Measurements from ENCODE around the gene SPAG5. TPM values are rescaled to one million over a fixed set of nuclear protein-coding genes. Genes with fewer than 3 reads are reported as not detected.

The SPAG5 gene, protein sequence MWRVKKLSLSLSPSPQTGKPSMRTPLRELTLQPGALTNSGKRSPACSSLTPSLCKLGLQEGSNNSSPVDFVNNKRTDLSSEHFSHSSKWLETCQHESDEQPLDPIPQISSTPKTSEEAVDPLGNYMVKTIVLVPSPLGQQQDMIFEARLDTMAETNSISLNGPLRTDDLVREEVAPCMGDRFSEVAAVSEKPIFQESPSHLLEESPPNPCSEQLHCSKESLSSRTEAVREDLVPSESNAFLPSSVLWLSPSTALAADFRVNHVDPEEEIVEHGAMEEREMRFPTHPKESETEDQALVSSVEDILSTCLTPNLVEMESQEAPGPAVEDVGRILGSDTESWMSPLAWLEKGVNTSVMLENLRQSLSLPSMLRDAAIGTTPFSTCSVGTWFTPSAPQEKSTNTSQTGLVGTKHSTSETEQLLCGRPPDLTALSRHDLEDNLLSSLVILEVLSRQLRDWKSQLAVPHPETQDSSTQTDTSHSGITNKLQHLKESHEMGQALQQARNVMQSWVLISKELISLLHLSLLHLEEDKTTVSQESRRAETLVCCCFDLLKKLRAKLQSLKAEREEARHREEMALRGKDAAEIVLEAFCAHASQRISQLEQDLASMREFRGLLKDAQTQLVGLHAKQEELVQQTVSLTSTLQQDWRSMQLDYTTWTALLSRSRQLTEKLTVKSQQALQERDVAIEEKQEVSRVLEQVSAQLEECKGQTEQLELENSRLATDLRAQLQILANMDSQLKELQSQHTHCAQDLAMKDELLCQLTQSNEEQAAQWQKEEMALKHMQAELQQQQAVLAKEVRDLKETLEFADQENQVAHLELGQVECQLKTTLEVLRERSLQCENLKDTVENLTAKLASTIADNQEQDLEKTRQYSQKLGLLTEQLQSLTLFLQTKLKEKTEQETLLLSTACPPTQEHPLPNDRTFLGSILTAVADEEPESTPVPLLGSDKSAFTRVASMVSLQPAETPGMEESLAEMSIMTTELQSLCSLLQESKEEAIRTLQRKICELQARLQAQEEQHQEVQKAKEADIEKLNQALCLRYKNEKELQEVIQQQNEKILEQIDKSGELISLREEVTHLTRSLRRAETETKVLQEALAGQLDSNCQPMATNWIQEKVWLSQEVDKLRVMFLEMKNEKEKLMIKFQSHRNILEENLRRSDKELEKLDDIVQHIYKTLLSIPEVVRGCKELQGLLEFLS
- 10 to 100 TPM; 25.6 to 81.8 TPM for total RNA-seq

DNA sequence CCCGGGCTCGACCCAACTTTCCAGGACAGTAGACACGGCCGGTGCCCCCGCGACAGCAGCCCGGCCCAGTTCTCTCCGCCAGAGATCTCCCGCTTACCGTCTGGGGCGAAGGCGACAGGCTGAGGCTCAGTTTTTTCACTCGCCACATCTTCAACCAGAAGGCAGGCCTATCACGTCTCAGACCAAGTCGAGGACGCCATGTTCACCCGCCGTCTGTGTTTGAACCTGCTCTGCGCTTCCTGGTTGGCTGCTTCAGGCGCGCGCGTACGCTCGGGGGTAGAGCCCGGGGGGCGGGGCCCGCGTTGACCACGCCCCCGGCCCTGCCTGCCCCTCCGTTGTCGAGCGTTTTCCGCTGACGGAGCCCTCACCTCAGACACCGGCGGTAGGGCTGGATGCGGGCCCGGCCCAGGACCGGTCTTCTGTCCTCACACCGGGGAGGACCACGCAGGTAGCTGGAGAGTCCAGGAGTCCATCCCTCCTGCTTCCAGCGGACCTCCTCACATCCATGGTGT lies at the start of gene SPAG5:
TSS of gene SPAG5 (minus strand) at position 227 of the 512 bp plus-strand sequence. CDS start at position 148, 79 bp downstream.
- H3K27ac ChIP-seq = peak within 1 kb of the TSS; percentile 95
- TF ChIP-seq, protein P1, sequence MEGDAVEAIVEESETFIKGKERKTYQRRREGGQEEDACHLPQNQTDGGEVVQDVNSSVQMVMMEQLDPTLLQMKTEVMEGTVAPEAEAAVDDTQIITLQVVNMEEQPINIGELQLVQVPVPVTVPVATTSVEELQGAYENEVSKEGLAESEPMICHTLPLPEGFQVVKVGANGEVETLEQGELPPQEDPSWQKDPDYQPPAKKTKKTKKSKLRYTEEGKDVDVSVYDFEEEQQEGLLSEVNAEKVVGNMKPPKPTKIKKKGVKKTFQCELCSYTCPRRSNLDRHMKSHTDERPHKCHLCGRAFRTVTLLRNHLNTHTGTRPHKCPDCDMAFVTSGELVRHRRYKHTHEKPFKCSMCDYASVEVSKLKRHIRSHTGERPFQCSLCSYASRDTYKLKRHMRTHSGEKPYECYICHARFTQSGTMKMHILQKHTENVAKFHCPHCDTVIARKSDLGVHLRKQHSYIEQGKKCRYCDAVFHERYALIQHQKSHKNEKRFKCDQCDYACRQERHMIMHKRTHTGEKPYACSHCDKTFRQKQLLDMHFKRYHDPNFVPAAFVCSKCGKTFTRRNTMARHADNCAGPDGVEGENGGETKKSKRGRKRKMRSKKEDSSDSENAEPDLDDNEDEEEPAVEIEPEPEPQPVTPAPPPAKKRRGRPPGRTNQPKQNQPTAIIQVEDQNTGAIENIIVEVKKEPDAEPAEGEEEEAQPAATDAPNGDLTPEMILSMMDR (IDR thresholded peaks at IDR 0.05) = no peak
- H3K4me3 ChIP-seq = peak within 1 kb of the TSS; percentile 59
- no peaks in the 10 kb centered on the region for H3K27me3 ChIP-seq
- peaks cover 8% of the 10 kb centered on the region for H3K4me1 ChIP-seq
- H3K36me3 ChIP-seq = no peaks in the 10 kb centered on the region
- peak within 1 kb of the TSS; percentile 77 to 94 for H3K9ac ChIP-seq (ENCODE audit: low read depth in 2 of 2, low read length in 2 of 2)
- DNase-seq = peak; percentile 95
- H3K9me3 ChIP-seq = no peaks in the 10 kb centered on the region
- intact Hi-C loops (cut with DNase I) = loop anchor here (5.0 kb wide), 1 partner anchor 43 kb away; no protein-coding TSS in a partner anchor

DNA sequence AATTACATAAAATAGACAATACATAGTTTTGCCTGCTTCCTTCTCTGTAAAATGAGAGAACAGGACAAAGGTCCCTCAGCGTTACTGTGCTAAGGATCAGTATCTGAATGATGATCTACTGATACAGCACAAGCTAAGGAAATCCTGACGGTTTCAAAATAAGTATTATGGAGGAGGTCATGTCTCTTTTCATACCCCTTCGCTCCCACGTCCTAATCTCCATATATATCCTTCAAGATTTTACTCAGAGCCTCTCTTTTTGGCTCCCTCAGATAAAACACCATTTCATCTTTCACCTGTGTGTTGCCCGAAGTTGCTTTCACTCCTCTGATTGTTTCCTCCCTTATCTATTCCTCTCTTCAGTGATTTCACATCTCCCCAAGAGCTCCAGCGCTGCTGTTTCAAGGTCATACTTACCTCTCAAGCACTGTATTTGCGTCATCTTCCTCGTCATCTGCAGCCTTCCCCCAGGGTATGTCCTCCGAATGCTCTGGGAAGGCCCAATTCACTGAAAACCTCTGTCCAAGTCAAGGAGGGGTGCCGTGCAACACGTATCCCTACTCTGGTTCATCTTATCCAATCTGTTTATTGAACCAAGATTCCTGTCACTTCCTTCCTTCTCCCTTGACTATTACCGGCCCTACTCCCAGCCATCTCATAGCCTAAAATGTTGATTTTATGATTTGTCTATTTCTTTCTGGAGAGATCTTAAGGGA lies 47.4 kb upstream of the SPAG5 start:
- H3K27ac ChIP-seq = peak overlapping the region; percentile 97
- H3K36me3 ChIP-seq = peaks cover 8% of the 10 kb centered on the region
- H3K9me3 ChIP-seq = no peaks in the 10 kb centered on the region
- peak; percentile 52 for DNase-seq
- H3K27me3 ChIP-seq = no peaks in the 10 kb centered on the region
- TF ChIP-seq, protein P1 (IDR thresholded peaks at IDR 0.05) = no peak
- intact Hi-C loops (cut with DNase I) = loop anchor here (10.0 kb wide), 1 partner anchor 79 kb away; the partner anchor contains the start of genes NEK8 and TLCD1
- peaks cover 7% of the 10 kb centered on the region for H3K4me1 ChIP-seq
- peak overlapping the region; percentile 75 to 95 for H3K9ac ChIP-seq (ENCODE audit: low read depth in 2 of 2, low read length in 2 of 2)
- H3K4me3 ChIP-seq = no peak overlapping the region

DNA sequence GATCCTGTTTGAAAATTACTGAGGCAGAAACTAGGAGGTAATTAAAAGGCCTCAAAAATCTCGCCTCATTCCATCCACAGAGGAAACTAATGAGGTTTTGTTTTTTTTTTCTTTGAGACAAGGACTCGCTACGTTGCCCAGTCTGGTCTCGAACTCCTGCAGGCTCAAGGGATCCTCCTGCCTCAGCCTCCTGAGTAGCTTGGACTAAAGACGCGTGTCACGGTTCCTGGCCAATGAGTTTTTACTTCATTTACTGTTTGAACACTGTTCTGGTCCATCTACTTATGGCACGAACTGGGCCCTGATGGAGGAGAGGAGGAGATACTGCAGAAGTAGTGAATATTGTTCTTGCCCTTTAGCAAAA lies 46.7 kb upstream of the SPAG5 start:
- intact Hi-C loops (cut with DNase I) = loop anchor here (10.0 kb wide), 1 partner anchor 79 kb away; the partner anchor contains the start of genes NEK8 and TLCD1
- peak overlapping the region; percentile 97 for H3K27ac ChIP-seq
- H3K27me3 ChIP-seq = no peaks in the 10 kb centered on the region
- peak overlapping the region; percentile 83 for H3K4me3 ChIP-seq
- TF ChIP-seq, protein P1 (IDR thresholded peaks at IDR 0.05) = no peak
- peaks cover 7% of the 10 kb centered on the region for H3K4me1 ChIP-seq
- peak; percentile 27 for DNase-seq
- peak overlapping the region; percentile 75 to 95 for H3K9ac ChIP-seq (ENCODE audit: low read depth in 2 of 2, low read length in 2 of 2)
- H3K36me3 ChIP-seq = peaks cover 8% of the 10 kb centered on the region
- no peaks in the 10 kb centered on the region for H3K9me3 ChIP-seq

DNA sequence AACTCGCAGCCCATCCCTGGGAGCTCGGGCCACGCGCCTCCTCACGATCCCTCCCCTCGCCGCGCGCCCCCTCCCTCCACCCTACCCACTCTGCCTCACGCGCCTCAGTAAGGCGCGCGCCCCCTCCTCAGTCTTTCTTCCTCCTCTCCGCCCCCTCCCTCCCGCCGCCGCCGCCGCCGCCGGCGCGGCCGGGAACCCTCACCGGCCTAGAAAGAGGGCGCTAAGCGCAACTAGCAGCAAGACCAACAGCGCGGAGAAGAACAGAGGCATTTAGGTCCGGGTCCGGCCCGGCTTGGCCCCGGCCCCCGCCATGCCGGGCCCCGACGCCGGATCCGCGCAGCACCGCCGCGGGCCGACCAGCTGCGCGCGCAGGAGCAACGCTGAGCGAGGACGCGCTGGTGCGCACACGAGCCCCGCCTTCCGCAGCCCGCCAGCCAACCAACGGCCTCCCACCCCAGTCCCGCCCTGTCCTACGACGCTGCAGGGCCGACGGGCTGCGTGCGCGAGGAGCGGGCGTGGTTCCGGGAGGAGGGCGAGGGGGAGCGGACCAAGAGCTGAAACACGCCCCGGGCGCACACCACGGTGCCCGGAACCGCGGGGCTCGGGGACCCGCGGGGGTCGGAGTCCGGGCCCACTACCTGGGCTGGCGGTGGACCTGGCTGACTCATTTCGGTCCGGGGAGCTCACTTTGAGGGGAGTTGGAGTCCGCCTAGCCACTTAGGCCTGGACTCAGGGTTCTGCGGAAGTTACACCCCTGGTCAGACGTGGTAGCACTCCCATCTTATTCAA lies 46.2 kb upstream of the SPAG5 start, which contains the start of gene BLTP2:
TSS of gene BLTP2 (minus strand) at position 372 of the 789 bp plus-strand sequence. CDS start at position 270, 102 bp downstream.
- peak; percentile 97 for DNase-seq
- Histone ChIP-seq H3K4me3 (peak within 1 kb of the TSS; percentile 83), H3K4me1 (peaks cover 7% of the 10 kb centered on the region), H3K27ac (peak within 1 kb of the TSS; percentile 97), H3K9me3 (no peaks in the 10 kb centered on the region), H3K9ac (ENCODE audit: low read depth in 2 of 2, low read length in 2 of 2) (peak within 1 kb of the TSS; percentile 77 to 95), H3K36me3 (peaks cover 8% of the 10 kb centered on the region), H3K27me3 (no peaks in the 10 kb centered on the region)
- TF ChIP-seq, protein P1 (IDR thresholded peaks at IDR 0.05) = no peak
- intact Hi-C loops (cut with DNase I) = loop anchor here (5.0 to 10.0 kb wide), 2 partner anchors 48 to 80 kb away; partner anchors contain the start of genes NEK8, SPAG5 and TLCD1

Data from colonic mucosa (tissue), 4 donors.